Prostate gland (tissue), 2 donors: ENCODE data around the gene UBE2D2. TPM values are rescaled to one million over a fixed set of nuclear protein-coding genes. Genes with fewer than 3 reads are reported as not detected.
"Not testable (repeated sequence)": the region's sequence is repeated elsewhere in the genome, so short reads cannot be mapped to it uniquely, and the experiment has no call there.

Experiments used
- DNase-seq: peaks from one replicate; pipeline ENCODE4 v3.0.0-alpha.2; 2019; ENCODE audit warnings: low spot score
- H3K27ac ChIP-seq, 2 donors: fragments of 200-600 bp; sonication (generic); 2 replicates each; pipeline ENCODE4 v1.5.1; 2017 to 2019
- H3K27me3 ChIP-seq: fragments of 200-600 bp; sonication (generic); replicated peaks from 2 replicates; pipeline ENCODE4 v1.5.1; 2019; ENCODE audit not compliant: insufficient read depth
- H3K36me3 ChIP-seq, 2 donors: fragments of 200-600 bp; sonication (generic); 1 replicate in 1 of 2; 2 replicates in 1 of 2; pipeline versions ENCODE4 v1.5.1 to v1.8.1; 2017 to 2019
- H3K4me1 ChIP-seq: fragments of 200-600 bp; sonication (generic); replicated peaks from 2 replicates; pipeline ENCODE4 v1.5.1; 2019
- H3K4me3 ChIP-seq, 2 donors: fragments of 200-600 bp; sonication (generic); 2 replicates each; pipeline ENCODE4 v1.5.1; 2017 to 2019
- H3K9me3 ChIP-seq: fragments of 200-600 bp; sonication (generic); 2 replicates; pipeline ENCODE4 v1.5.1; 2017
- CTCF ChIP-seq, 4 experiments: fragments of 200-600 bp in 2 of 4; fragments of 450-650 bp in 2 of 4; sonication (generic) in 2 of 4; IDR thresholded peaks; 1 replicate in 3 of 4; 2 replicates in 1 of 4; pipeline ENCODE4 v1.5.1; 2016 to 2019; ENCODE audit warnings: antibody characterized with exemption in 4 of 4, mild to moderate bottlenecking in 2 of 4, moderate library complexity in 2 of 4
- POLR2A ChIP-seq: fragments of 450-650 bp; IDR thresholded peaks from one replicate; pipeline ENCODE4 v1.6.1; 2016; ENCODE audit warnings: antibody characterized with exemption, mild to moderate bottlenecking
- POLR2AphosphoS5 ChIP-seq: sonication (generic); formaldehyde crosslinking; IDR thresholded peaks from one replicate; pipeline ENCODE4 v1.6.1; 2017; ENCODE audit warnings: antibody characterized with exemption
- WGBS: methylation state at CpG from one replicate; pipeline ENCODE4 v1.1.5; 2018; 5-methylcytosine and 5-hydroxymethylcytosine counted together
- intact Hi-C: fragments of 100-400 bp; cut with DNase I; formaldehyde crosslinking; loops from one replicate; pipeline ENCODE4 v1.14.2; 2022
- total RNA-seq, 2 donors: library from RNA; depleted of rRNA; stranded (reverse); fragments of >200 nt; gene quantifications; one replicate each; pipeline ENCODE4 v1.1.0, GENCODE V29; 2016

UBE2D2 gene
- total RNA-seq, 2 donors from 2014 or later = 90.3 to 96.3 TPM

- Histone ChIP-seq H3K4me3 (no peak overlapping the region), H3K27ac (peak overlapping the region; percentile 18 to 48), H3K27me3 (no peaks in the 10 kb centered on the region), H3K4me1 (no peaks in the 10 kb centered on the region), H3K36me3 (no peaks in the 10 kb centered on the region), H3K9me3 (no peaks in the 10 kb centered on the region)
- TF ChIP-seq CTCF (IDR thresholded peaks at IDR 0.05) (no peak), POLR2A (no peak), POLR2AphosphoS5 (no peak)
- intact Hi-C loops = no loop called here
- DNase-seq = no peak
- WGBS = 64% methylated on average over 2 of the region's 2 CpGs
Measured at GRCh38 chr5:139524940-139525585, 36.1 kb upstream of the UBE2D2 start.

DNA sequence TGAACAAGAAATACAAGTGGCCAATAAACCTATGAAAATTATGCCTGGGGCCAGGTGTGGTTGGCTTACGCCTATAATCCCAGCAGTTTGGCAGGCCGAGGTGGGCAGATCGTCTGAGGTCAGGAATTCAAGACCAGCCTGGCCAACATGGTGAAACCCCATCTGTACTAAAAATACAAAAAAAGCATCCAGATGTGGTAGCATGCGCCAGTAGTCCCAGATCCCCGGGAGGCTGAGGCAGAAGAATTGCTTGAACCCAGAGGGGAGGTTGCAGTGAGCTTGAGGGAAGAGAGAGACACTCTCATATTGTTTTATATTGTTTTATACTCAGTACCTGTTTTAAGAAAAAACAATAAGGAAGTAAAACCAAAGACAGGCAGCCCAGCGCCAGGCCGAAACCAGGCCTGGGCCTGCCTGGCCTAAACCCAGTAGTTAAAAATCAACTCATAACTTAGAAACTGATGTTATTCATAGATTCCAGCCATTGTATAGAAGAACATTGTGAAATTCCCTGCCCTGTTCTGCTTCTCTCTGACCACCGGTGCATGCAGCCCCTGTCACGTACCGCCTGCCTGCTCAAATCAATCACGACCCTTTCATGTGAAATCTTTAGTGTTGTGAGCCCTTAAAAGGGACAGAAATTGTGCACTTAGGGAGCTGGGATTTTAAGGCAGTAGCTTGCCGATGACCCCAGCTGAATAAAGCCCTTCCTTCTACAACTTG lies 35.4 kb upstream of the UBE2D2 start:
- H3K36me3 ChIP-seq, intact Hi-C loops, H3K9me3 ChIP-seq, H3K4me1 ChIP-seq, H3K4me3 ChIP-seq, H3K27me3 ChIP-seq, DNase-seq: not testable (repeated sequence)
- WGBS = 55% methylated on average over 12 of the region's 12 CpGs
- peak overlapping the region; percentile 18 to 48 for H3K27ac ChIP-seq

DNA sequence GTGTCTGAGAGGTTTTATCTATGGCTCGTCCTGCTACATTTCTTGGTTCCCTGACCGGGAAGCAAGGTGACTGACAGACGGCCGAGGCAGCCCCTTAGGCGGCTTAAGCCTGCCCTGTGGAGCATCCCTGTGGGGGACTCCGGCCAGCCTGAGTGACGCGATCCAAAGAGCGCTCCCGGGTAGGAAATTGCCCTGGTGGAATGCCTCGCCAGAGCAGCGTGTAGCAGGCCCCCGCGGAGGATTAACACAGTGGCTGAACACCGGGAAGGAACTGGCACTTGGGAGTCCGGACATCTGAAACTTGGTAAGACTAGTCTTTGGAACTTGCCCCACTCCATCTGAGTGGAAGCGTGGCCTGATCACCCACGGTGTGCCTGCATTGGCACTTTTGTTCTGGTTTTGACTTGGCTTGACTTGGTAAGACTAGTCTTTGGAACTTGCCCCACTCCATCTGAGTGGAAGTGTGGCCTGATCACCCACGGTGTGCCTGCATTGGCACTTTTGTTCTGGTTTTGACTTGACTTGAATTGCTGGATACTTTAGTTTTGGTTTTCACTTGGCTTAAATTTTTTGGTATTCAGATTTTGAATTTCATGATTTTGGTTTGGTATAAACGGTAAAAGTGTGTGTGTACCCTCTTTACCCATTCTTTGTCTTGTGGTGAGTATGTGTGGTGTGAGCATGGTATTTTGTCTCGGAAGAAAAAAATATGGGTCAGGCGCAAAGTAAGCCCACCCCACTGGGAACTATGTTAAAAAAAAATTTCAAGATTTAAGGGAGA lies 34.6 kb upstream of the UBE2D2 start:
- H3K4me3 ChIP-seq, H3K4me1 ChIP-seq, H3K9me3 ChIP-seq, H3K27me3 ChIP-seq, H3K36me3 ChIP-seq, DNase-seq, intact Hi-C loops: not testable (repeated sequence)
- peak overlapping the region; percentile 18 to 48 for H3K27ac ChIP-seq
- WGBS = 74% methylated on average over 21 of the region's 22 CpGs

GRCh38 chr5:139527090-139527470 lies 34.1 kb upstream of the UBE2D2 start:
- H3K36me3 ChIP-seq, H3K4me1 ChIP-seq, H3K9me3 ChIP-seq, DNase-seq, H3K4me3 ChIP-seq, H3K27me3 ChIP-seq, H3K27ac ChIP-seq, intact Hi-C loops: not testable (repeated sequence)
- WGBS = 70% methylated on average over 2 of the region's 2 CpGs

- H3K4me3 ChIP-seq, H3K27ac ChIP-seq, H3K27me3 ChIP-seq, intact Hi-C loops, H3K4me1 ChIP-seq, DNase-seq, H3K36me3 ChIP-seq, H3K9me3 ChIP-seq: not testable (repeated sequence)
- WGBS = 78% methylated on average over 7 of the region's 7 CpGs
Measured at GRCh38 chr5:139527896-139528467, 33.2 kb upstream of the UBE2D2 start.

DNA sequence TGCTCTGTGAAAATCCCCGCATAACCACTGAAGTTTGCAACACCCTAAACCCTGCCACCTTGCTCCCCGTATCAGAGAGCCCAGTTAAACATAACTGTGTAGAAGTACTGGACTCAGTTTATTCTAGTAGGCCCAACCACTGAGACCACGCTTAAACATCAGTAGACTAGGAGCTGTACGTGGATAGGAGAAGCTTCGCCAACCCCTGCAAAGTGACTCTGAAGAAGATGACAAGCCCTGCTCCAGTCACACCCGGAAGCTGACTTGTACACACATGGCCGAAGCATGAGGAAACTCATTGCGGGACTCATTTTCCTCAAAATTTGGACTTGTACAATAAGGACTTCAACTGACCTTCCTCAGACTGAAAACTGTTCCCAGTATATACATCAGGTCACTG lies 32.4 kb upstream of the UBE2D2 start:
- DNase-seq, H3K27ac ChIP-seq, H3K4me3 ChIP-seq, H3K9me3 ChIP-seq, H3K36me3 ChIP-seq, H3K4me1 ChIP-seq, intact Hi-C loops, H3K27me3 ChIP-seq: not testable (repeated sequence)
- WGBS = 97% methylated on average over 8 of the region's 8 CpGs

- DNase-seq, intact Hi-C loops, H3K36me3 ChIP-seq, H3K27me3 ChIP-seq, H3K27ac ChIP-seq, H3K4me3 ChIP-seq, H3K9me3 ChIP-seq, H3K4me1 ChIP-seq: not testable (repeated sequence)
- WGBS = 100% methylated on average over 2 of the region's 2 CpGs
Measured at GRCh38 chr5:139530079-139530478, 31.1 kb upstream of the UBE2D2 start.
